Caco-2 (cell line): ENCODE results near the gene DMXL2. TPM values are rescaled to one million over a fixed set of nuclear protein-coding genes. Genes with fewer than 3 reads are reported as not detected.

ENCODE experiments used
- BruUV-seq: library from RNA; stranded (reverse); fragments of 400-500 nt; replicated peaks from 2 replicates; lab custom pipeline; 2021; lab: Mats Ljungman, UMichigan
- CTCF ChIA-PET: fragments of 300-600 bp; sonication (Branson Sonifier 250); formaldehyde crosslinking; loops from one replicate; lab custom pipeline; 2022; ENCODE audit warnings: antibody characterized with exemption; lab: Charles Lee
- POLR2A ChIA-PET: fragments of 300-600 bp; sonication (Branson Sonifier 250); formaldehyde crosslinking; loops from one replicate; lab custom pipeline; 2022; ENCODE audit warnings: antibody characterized with exemption; lab: Charles Lee
- DNase-seq, 2 experiments: peaks; one replicate each; pipeline versions ENCODE4 v3.0.0 to v3.0.0-alpha.2; 2020 to 2022
- H3K27me3 ChIP-seq: replicated peaks from 2 replicates; pipeline ENCODE4 v1.6.0; 2011; ENCODE audit warnings: low read length; ENCODE audit not compliant: control insufficient read depth, insufficient read depth
- H3K36me3 ChIP-seq: 2 replicates; pipeline ENCODE4 v1.5.1; 2011; ENCODE audit warnings: low read length; ENCODE audit not compliant: control insufficient read depth, insufficient read depth
- H3K4me1 ChIP-seq: fragments of 250-450 bp; sonication (Bioruptor Pico); 2 replicates; pipeline ENCODE4 v1.5.1; 2020; ENCODE audit warnings: mild to moderate bottlenecking
- H3K4me3 ChIP-seq: 2 replicates; pipeline ENCODE4 v1.5.1; 2011; ENCODE audit warnings: low read depth, mild to moderate bottlenecking, control low read depth, low read length
- H3K9me3 ChIP-seq: fragments of 250-450 bp; sonication (Bioruptor Pico); 2 replicates; pipeline ENCODE4 v1.5.1; 2020; ENCODE audit warnings: mild to moderate bottlenecking, moderate library complexity
- H3K27ac Mint-ChIP-seq: one replicate; pipeline ENCODE4 v1.8.0; 2022; ENCODE audit warnings: mixed read lengths; ENCODE audit not compliant: unreplicated experiment
- H3K27me3 Mint-ChIP-seq: one replicate; pipeline ENCODE4 v1.8.0; 2022; ENCODE audit warnings: mixed read lengths; ENCODE audit not compliant: insufficient read depth, unreplicated experiment
- H3K36me3 Mint-ChIP-seq: one replicate; pipeline ENCODE4 v1.8.0; 2022; ENCODE audit warnings: mild to moderate bottlenecking, mixed read lengths; ENCODE audit not compliant: insufficient read depth, unreplicated experiment
- H3K4me1 Mint-ChIP-seq: one replicate; pipeline ENCODE4 v1.8.0; 2022; ENCODE audit warnings: low read depth, mixed read lengths; ENCODE audit not compliant: unreplicated experiment
- H3K4me3 Mint-ChIP-seq: one replicate; pipeline ENCODE4 v1.8.0; 2022; ENCODE audit warnings: mild to moderate bottlenecking, moderate library complexity, mixed read lengths; ENCODE audit not compliant: unreplicated experiment
- H3K9me3 Mint-ChIP-seq: one replicate; pipeline ENCODE4 v1.8.0; 2022; ENCODE audit warnings: mixed read lengths; ENCODE audit not compliant: unreplicated experiment
- CTCF ChIP-seq, 2 experiments: fragments of 200-600 bp in 1 of 2; IDR thresholded peaks; 1 replicate in 1 of 2; 2 replicates in 1 of 2; pipeline versions ENCODE4 v1.5.1 to v1.8.0; 2011 to 2022; ENCODE audit warnings: antibody characterized with exemption in 1 of 2, control low read depth in 1 of 2, inconsistent platforms in 1 of 2, low read depth in 1 of 2, low read length in 1 of 2, mild to moderate bottlenecking in 1 of 2, moderate library complexity in 1 of 2; ENCODE audit not compliant: insufficient read depth in 1 of 2, severe bottlenecking in 1 of 2, unreplicated experiment in 1 of 2
- intact Hi-C: fragments of 100-400 bp; cut with micrococcal nuclease; formaldehyde crosslinking; loops from one replicate; pipeline ENCODE4 v1.10.0; 2022; ENCODE audit not compliant: unreplicated experiment
- total RNA-seq: library from RNA; stranded (reverse); gene quantifications from 2 replicates; pipeline ENCODE4 v1.2.3, GENCODE V29; 2022

Gene DMXL2
- total RNA-seq, 1 experiment from 2014 or later, result 7.5 TPM

GRCh38 chr15:51668446-51668845 is 45.9 kb upstream of the DMXL2 start:
- H3K27me3 ChIP-seq, result no peaks in the 10 kb centered on the region
- H3K4me3 Mint-ChIP-seq, result no peak overlapping the region
- no peak for DNase-seq
- no peak overlapping the region for H3K4me3 ChIP-seq
- TF ChIP-seq CTCF (IDR thresholded peaks at IDR 0.05; ENCODE audit: insufficient read depth in 1 of 2, low read depth in 1 of 2, low read length in 1 of 2, severe bottlenecking in 1 of 2, unreplicated experiment in 1 of 2), result no peak
- H3K27ac Mint-ChIP-seq, result no peak overlapping the region
- intact Hi-C loops, result no loop called here
- H3K9me3 ChIP-seq, result no peaks in the 10 kb centered on the region
- BruUV-seq, result no TSS peak
- no peaks in the 10 kb centered on the region for H3K4me1 Mint-ChIP-seq
- CTCF ChIA-PET, result no interaction called here
- no peaks in the 10 kb centered on the region for H3K36me3 Mint-ChIP-seq
- H3K4me1 ChIP-seq, result no peaks in the 10 kb centered on the region
- no peaks in the 10 kb centered on the region for H3K36me3 ChIP-seq
- peaks cover 9% of the 10 kb centered on the region for H3K27me3 Mint-ChIP-seq
- POLR2A ChIA-PET, result no interaction called here
- no peaks in the 10 kb centered on the region for H3K9me3 Mint-ChIP-seq

GRCh38 chr15:51667478-51667877 is 44.9 kb upstream of the DMXL2 start:
- Mint-ChIP-seq H3K4me1 (no peaks in the 10 kb centered on the region), H3K4me3 (no peak overlapping the region), H3K36me3 (no peaks in the 10 kb centered on the region), H3K27ac (no peak overlapping the region), H3K27me3 (peaks cover 5% of the 10 kb centered on the region), H3K9me3 (no peaks in the 10 kb centered on the region)
- H3K4me1 ChIP-seq, result no peaks in the 10 kb centered on the region
- ChIA-PET CTCF (interaction anchor here (1.0 kb wide), 1 partner anchor 109 kb away, joined by 3 read pairs; no protein-coding TSS in a partner anchor), POLR2A (no interaction called here)
- no peak for DNase-seq
- H3K36me3 ChIP-seq, result no peaks in the 10 kb centered on the region
- H3K27me3 ChIP-seq, result no peaks in the 10 kb centered on the region
- H3K4me3 ChIP-seq, result no peak overlapping the region
- H3K9me3 ChIP-seq, result no peaks in the 10 kb centered on the region
- TF ChIP-seq CTCF (IDR thresholded peaks at IDR 0.05; ENCODE audit: insufficient read depth in 1 of 2, low read depth in 1 of 2, low read length in 1 of 2, severe bottlenecking in 1 of 2, unreplicated experiment in 1 of 2), result no peak
- intact Hi-C loops, result no loop called here
- BruUV-seq, result no TSS peak

- ChIA-PET POLR2A (interaction anchor here (0.6 kb wide), 1 partner anchor 166 kb away, joined by 6 read pairs; no protein-coding TSS in a partner anchor), CTCF (no interaction called here)
- H3K36me3 Mint-ChIP-seq, result no peaks in the 10 kb centered on the region
- no peak overlapping the region for H3K4me3 Mint-ChIP-seq
- H3K4me1 Mint-ChIP-seq, result no peaks in the 10 kb centered on the region
- no peak overlapping the region for H3K4me3 ChIP-seq
- no peaks in the 10 kb centered on the region for H3K27me3 ChIP-seq
- intact Hi-C loops, result no loop called here
- H3K27me3 Mint-ChIP-seq, result peaks cover 3% of the 10 kb centered on the region
- DNase-seq, result no peak
- no peaks in the 10 kb centered on the region for H3K36me3 ChIP-seq
- no peaks in the 10 kb centered on the region for H3K9me3 Mint-ChIP-seq
- no TSS peak for BruUV-seq
- no peaks in the 10 kb centered on the region for H3K9me3 ChIP-seq
- no peak overlapping the region for H3K27ac Mint-ChIP-seq
- H3K4me1 ChIP-seq, result no peaks in the 10 kb centered on the region
- no peak for TF ChIP-seq CTCF (IDR thresholded peaks at IDR 0.05; ENCODE audit: insufficient read depth in 1 of 2, low read depth in 1 of 2, low read length in 1 of 2, severe bottlenecking in 1 of 2, unreplicated experiment in 1 of 2)
These were observed 38.5 kb upstream of the DMXL2 start for GRCh38 chr15:51661072-51661471.
